Neural cell (in vitro differentiated cells): Measurements from ENCODE around the gene NYAP2.

ENCODE experiments used
- EP300 ChIP-seq: fragments of 450-650 bp; conservative IDR thresholded peaks from 2 replicates; pipeline ENCODE4 v1.6.1; 2014; ENCODE audit warnings: antibody characterized with exemption, mild to moderate bottlenecking, moderate library complexity; ENCODE audit not compliant: poor library complexity, severe bottlenecking
- TF ChIP-seq, protein P1 (sequence below): IDR thresholded peaks from 2 replicates; pipeline ENCODE4 v1.6.1; 2012; ENCODE audit warnings: borderline replicate concordance

GRCh38 chr2:225471039-225471438 lies 71.5 kb downstream of the NYAP2 start:
- TF ChIP-seq, protein P1, sequence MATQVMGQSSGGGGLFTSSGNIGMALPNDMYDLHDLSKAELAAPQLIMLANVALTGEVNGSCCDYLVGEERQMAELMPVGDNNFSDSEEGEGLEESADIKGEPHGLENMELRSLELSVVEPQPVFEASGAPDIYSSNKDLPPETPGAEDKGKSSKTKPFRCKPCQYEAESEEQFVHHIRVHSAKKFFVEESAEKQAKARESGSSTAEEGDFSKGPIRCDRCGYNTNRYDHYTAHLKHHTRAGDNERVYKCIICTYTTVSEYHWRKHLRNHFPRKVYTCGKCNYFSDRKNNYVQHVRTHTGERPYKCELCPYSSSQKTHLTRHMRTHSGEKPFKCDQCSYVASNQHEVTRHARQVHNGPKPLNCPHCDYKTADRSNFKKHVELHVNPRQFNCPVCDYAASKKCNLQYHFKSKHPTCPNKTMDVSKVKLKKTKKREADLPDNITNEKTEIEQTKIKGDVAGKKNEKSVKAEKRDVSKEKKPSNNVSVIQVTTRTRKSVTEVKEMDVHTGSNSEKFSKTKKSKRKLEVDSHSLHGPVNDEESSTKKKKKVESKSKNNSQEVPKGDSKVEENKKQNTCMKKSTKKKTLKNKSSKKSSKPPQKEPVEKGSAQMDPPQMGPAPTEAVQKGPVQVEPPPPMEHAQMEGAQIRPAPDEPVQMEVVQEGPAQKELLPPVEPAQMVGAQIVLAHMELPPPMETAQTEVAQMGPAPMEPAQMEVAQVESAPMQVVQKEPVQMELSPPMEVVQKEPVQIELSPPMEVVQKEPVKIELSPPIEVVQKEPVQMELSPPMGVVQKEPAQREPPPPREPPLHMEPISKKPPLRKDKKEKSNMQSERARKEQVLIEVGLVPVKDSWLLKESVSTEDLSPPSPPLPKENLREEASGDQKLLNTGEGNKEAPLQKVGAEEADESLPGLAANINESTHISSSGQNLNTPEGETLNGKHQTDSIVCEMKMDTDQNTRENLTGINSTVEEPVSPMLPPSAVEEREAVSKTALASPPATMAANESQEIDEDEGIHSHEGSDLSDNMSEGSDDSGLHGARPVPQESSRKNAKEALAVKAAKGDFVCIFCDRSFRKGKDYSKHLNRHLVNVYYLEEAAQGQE, result no peak
- no peak for TF ChIP-seq EP300
